Measurements from ENCODE around the gene TACR2. TPM values are rescaled to one million over a fixed set of nuclear protein-coding genes. Genes with fewer than 3 reads are reported as not detected.

Gene TACR2
- polyA plus RNA-seq, 2 of the 4 experiments (the other 2 are of a cell fraction), result 0.09 to 0.16 TPM

GRCh38 chr10:69409968-69410367 lies 6.8 kb downstream of the TACR2 start:
- peaks cover 14% of the 10 kb centered on the region for H3K4me1 ChIP-seq
- ChIA-PET POLR2A (no interaction called here), CTCF (interaction anchor here (1.1 to 2.1 kb wide), 6 partner anchors 10 to 227 kb away, joined by 3 to 12 read pairs (median 4); no protein-coding TSS in a partner anchor)
- no peaks in the 10 kb centered on the region for H3K9me3 ChIP-seq
- DNase-seq (ENCODE audit: low read depth in 1 of 2, low spot score in 1 of 2), result no peak
- FAIRE-seq, result no peak
- TF ChIP-seq NPAS2 (CRISPR knock-in tag; IDR thresholded peaks at IDR 0.05; ENCODE audit: borderline replicate concordance) (no peak), ESRRA (IDR thresholded peaks at IDR 0.05; ENCODE audit: borderline replicate concordance, low read length) (no peak), CEBPB (IDR thresholded peaks at IDR 0.05) (no peak), HOXB13 (CRISPR knock-in tag; IDR thresholded peaks at IDR 0.05; ENCODE audit: low read depth) (no peak), SREBF2 (IDR thresholded peaks at IDR 0.05) (no peak)
- TF ChIP-seq, protein P1, sequence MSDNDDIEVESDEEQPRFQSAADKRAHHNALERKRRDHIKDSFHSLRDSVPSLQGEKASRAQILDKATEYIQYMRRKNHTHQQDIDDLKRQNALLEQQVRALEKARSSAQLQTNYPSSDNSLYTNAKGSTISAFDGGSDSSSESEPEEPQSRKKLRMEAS (IDR thresholded peaks at IDR 0.05), result no peak
- WGBS (ENCODE audit: missing lambda C conversion rate), result 76% methylated on average over 6 of the region's 6 CpGs
- H3K27ac ChIP-seq, result no peak overlapping the region
- no peak overlapping the region for H3K4me3 ChIP-seq
- ATAC-seq, result no peak
- H3K4me2 ChIP-seq, result no peak overlapping the region

- Histone ChIP-seq H3K27ac (peak overlapping the region; percentile 85 to 92), H3K4me1 (peaks cover 14% of the 10 kb centered on the region), H3K9me3 (no peaks in the 10 kb centered on the region), H3K4me3 (peak overlapping the region; percentile 28), H3K4me2 (peak overlapping the region; percentile 85)
- DNase-seq (ENCODE audit: low read depth in 1 of 2, low spot score in 1 of 2) (no peak), ATAC-seq (no peak; a peak in 1 of 6 replicates), FAIRE-seq (no peak)
- WGBS (ENCODE audit: missing lambda C conversion rate), result 32% methylated on average over 7 of the region's 7 CpGs
- CTCF ChIA-PET, result interaction anchor here (1.0 to 21.3 kb wide), 15 partner anchors 13 to 255 kb away, joined by 3 to 424 read pairs (median 11); no protein-coding TSS in a partner anchor
- TF ChIP-seq CBX8 (IDR thresholded peaks at IDR 0.05) (no peak), NPAS2 (CRISPR knock-in tag; IDR thresholded peaks at IDR 0.05; ENCODE audit: borderline replicate concordance) (peak; percentile 57; the same call in 1 of the 2 replicates), USF2 (IDR thresholded peaks at IDR 0.05) (peak; percentile 55), PHF8 (IDR thresholded peaks at IDR 0.05; ENCODE audit: borderline replicate concordance, low read depth) (peak; percentile 55; the same call in 1 of the 2 replicates), HOXA7 (CRISPR knock-in tag; IDR thresholded peaks at IDR 0.05) (no peak)
- POLR2A ChIA-PET, result interaction anchor here (0.8 to 1.7 kb wide), 7 partner anchors 18 to 228 kb away, joined by 3 to 8 read pairs (median 4); no protein-coding TSS in a partner anchor
Measured at GRCh38 chr10:69409176-69409495, 7.6 kb downstream of the TACR2 start.

DNA sequence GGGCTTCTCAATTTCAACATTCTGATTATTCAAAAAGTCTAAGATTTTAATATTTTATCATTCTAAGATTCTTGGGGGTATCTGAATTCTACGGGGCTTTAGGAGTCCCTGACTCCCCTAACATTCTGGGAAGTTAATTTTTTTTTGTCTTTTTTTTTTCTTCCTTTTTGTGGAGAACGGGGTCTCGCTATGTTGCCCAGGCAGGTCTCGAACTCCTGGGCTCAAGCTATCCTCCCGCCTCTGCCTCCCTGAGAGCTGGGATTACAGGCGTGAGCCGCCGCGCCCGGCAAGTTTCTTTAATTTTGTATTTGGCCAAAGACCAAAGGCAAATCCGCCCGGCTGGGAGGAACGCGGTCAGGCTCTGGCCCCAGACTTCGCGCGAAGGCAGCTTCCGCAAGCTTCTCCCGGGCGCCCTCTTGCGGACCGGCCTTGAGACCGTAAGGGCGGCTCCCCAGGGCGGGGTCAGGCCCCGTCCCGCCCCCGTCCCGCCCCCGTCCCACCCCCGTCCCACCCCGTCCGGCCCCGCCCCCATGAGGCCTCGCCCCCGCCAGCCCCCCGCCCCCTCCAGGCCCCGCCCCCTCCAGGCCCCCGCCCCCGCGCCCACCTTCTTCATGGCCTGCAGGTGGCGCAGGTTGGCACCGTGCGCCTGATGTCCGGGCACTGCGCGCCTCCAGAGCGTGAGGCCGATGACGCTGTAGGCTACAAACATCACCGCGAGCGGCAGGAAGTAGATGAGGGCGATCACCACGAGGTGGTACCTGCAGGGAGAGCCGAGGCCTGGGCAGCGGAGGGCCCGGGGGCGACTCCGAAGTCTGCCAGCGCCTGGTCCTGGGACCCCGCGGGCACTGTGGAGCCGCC lies 8.2 kb downstream of the TACR2 start:
- no peak for FAIRE-seq
- POLR2A ChIA-PET, result interaction anchor here (0.6 to 1.7 kb wide), 10 partner anchors 18 to 245 kb away, joined by 3 to 8 read pairs (median 4); no protein-coding TSS in a partner anchor
- peak overlapping the region; percentile 85 to 92 for H3K27ac ChIP-seq
- TF ChIP-seq, protein P2, sequence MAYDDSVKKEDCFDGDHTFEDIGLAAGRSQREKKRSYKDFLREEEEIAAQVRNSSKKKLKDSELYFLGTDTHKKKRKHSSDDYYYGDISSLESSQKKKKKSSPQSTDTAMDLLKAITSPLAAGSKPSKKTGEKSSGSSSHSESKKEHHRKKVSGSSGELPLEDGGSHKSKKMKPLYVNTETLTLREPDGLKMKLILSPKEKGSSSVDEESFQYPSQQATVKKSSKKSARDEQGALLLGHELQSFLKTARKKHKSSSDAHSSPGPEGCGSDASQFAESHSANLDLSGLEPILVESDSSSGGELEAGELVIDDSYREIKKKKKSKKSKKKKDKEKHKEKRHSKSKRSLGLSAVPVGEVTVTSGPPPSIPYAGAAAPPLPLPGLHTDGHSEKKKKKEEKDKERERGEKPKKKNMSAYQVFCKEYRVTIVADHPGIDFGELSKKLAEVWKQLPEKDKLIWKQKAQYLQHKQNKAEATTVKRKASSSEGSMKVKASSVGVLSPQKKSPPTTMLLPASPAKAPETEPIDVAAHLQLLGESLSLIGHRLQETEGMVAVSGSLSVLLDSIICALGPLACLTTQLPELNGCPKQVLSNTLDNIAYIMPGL (CRISPR knock-in tag; IDR thresholded peaks at IDR 0.05; ENCODE audit: borderline replicate concordance), result peak; percentile 93
- no peak for TF ChIP-seq ZFP36 (IDR thresholded peaks at IDR 0.05; ENCODE audit: borderline replicate concordance, partially characterized antibody)
- TF ChIP-seq POLR2AphosphoS2 (conservative IDR thresholded peaks at IDR 0.05; ENCODE audit: low read length), result no peak
- peak; percentile 91 for TF ChIP-seq TFCP2L1 (CRISPR knock-in tag; IDR thresholded peaks at IDR 0.05)
- no peak for TF ChIP-seq HES2 (IDR thresholded peaks at IDR 0.05)
- TF ChIP-seq KDM1A (IDR thresholded peaks at IDR 0.05; ENCODE audit: low read depth), result no peak
- peak; percentile 34 to 79 for TF ChIP-seq RAD21 (conservative IDR thresholded peaks at IDR 0.05 in 1 of 2, IDR thresholded peaks at IDR 0.05 in 1 of 2)
- TF ChIP-seq CEBPB (IDR thresholded peaks at IDR 0.05), result no peak
- TF ChIP-seq JUNB (IDR thresholded peaks at IDR 0.05), result no peak
- TF ChIP-seq FOSL2 (IDR thresholded peaks at IDR 0.05), result no peak
- TF ChIP-seq FOSL2 (CRISPR knock-in tag; IDR thresholded peaks at IDR 0.05), result 0 out of 2 replicates have a peak, but pooled peaks have one; percentile 29
- no peak for TF ChIP-seq EHMT2 (IDR thresholded peaks at IDR 0.05; ENCODE audit: low read depth)
- TF ChIP-seq RFX5 (IDR thresholded peaks at IDR 0.05), result no peak
- no peak for TF ChIP-seq EP300 (IDR thresholded peaks at IDR 0.05)
- peak; percentile 92 for TF ChIP-seq HOXB5 (CRISPR knock-in tag; IDR thresholded peaks at IDR 0.05)
- no peak for TF ChIP-seq ELK1 (IDR thresholded peaks at IDR 0.05; ENCODE audit: low read depth, low read length)
- TF ChIP-seq, protein P1 (IDR thresholded peaks at IDR 0.05), result peak; percentile 98
- no peak for TF ChIP-seq CBX2 (IDR thresholded peaks at IDR 0.05; ENCODE audit: borderline replicate concordance, low read depth)
- TF ChIP-seq EHF (CRISPR knock-in tag; IDR thresholded peaks at IDR 0.05), result peak; percentile 95
- no peak for TF ChIP-seq FOSB (CRISPR knock-in tag; IDR thresholded peaks at IDR 0.05)

More for the DNA sequence above, 8.2 kb downstream of the TACR2 start:
- H3K4me3 ChIP-seq, result peak overlapping the region; percentile 28
- DNase-seq (ENCODE audit: low read depth in 1 of 2, low spot score in 1 of 2) (peak; percentile 96 to 97), ATAC-seq (peak; percentile 91 to 93)
- H3K9me3 ChIP-seq, result no peaks in the 10 kb centered on the region
- peak overlapping the region; percentile 85 for H3K4me2 ChIP-seq
- H3K4me1 ChIP-seq, result peaks cover 14% of the 10 kb centered on the region
- CTCF ChIA-PET, result interaction anchor here (0.5 to 21.3 kb wide), 51 partner anchors 8 to 435 kb away, joined by 3 to 424 read pairs (median 5); partner anchors contain the start of genes FAM241B, HKDC1 and TSPAN15
- WGBS (ENCODE audit: missing lambda C conversion rate), result 8% methylated on average over 15 of the region's 64 CpGs
